GM12892 (cell line): Measurements from ENCODE around the gene NME7.

ENCODE experiments used
- POLR2A ChIP-seq: IDR thresholded peaks from 2 replicates; pipeline ENCODE4 v1.6.1; 2011; ENCODE audit warnings: low read depth, low read length, control low read depth
- POLR2AphosphoS5 ChIP-seq: IDR thresholded peaks from 2 replicates; pipeline ENCODE4 v1.6.1; 2011; ENCODE audit warnings: low read depth, low read length, control low read depth

DNA sequence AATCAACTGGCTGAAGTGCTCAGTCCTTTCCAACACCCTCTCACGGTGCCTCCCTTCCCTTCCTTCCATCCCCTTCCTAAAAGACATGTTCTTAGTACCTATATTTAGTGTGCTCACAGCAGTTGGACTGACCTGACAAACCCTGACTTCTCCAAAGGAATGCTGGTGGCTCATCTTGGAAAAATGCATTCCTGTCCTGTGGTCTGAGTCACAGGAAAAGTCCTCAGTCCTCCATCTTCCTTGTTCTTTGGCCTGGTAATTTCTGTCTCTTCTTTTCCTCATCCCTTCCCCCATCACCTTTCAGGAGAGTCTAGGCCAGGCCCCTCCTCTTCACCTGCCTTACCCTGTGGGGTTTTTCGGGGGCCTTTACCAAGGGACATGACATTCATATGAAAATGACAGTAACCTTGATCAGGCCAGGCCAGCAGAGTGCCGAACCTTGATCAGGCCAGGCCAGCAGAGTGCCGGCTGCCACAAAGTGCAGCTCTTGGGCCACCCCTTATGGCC, 253.9 kb downstream of the NME7 start:
- TF ChIP-seq POLR2A (no peak), POLR2AphosphoS5 (no peak)
